IMR-90 (cell line): ENCODE measurements around the gene MEF2C. TPM values are rescaled to one million over a fixed set of nuclear protein-coding genes. Genes with fewer than 3 reads are reported as not detected.

ENCODE experiments used
- ATAC-seq: fragments of 200-7000 bp; cut with Tn5 transposase; 2 replicates; pipeline ENCODE4 v1.9.1; 2020; ENCODE audit warnings: low read depth, mild to moderate bottlenecking, moderate library complexity
- BruUV-seq: library from RNA; stranded (reverse); fragments of 400-500 nt; replicated peaks from 2 replicates; lab custom pipeline; 2021; lab: Mats Ljungman, UMichigan
- CTCF ChIA-PET: fragments of 300-600 bp; formaldehyde crosslinking; extraction: SDS; loops from one replicate; lab custom pipeline; 2021; ENCODE audit warnings: antibody characterized with exemption; lab: Yijun Ruan, JAX
- POLR2A ChIA-PET: fragments of 300-600 bp; sonication (Branson Sonifier 250); formaldehyde crosslinking; loops from one replicate; lab custom pipeline; 2022; ENCODE audit warnings: antibody characterized with exemption; ENCODE audit not compliant: unreplicated experiment; lab: Charles Lee
- DNase-seq: peaks from one replicate; pipeline ENCODE4 v3.0.0; 2013
- H2AFZ ChIP-seq: replicated peaks from 2 replicates; pipeline ENCODE3; 2013; ENCODE audit warnings: low read length, mild to moderate bottlenecking; ENCODE audit not compliant: poor library complexity
- H2AK5ac ChIP-seq: 2 replicates; pipeline ENCODE4 v1.6.1; 2013; ENCODE audit warnings: low read depth, low read length, inconsistent platforms
- H2AK9ac ChIP-seq: replicated peaks from 2 replicates; pipeline ENCODE3; 2013; ENCODE audit warnings: mild to moderate bottlenecking, low read depth, low read length, moderate library complexity; ENCODE audit not compliant: poor library complexity
- H2BK120ac ChIP-seq: 2 replicates; pipeline ENCODE4 v1.6.1; 2013; ENCODE audit warnings: low read depth, low read length, inconsistent platforms
- H2BK15ac ChIP-seq: 3 replicates; pipeline ENCODE4 v1.6.1; 2013; ENCODE audit warnings: low read depth, low read length, inconsistent platforms
- H2BK20ac ChIP-seq: 2 replicates; pipeline ENCODE4 v1.6.1; 2013; ENCODE audit warnings: low read depth, mild to moderate bottlenecking, inconsistent platforms, low read length, moderate library complexity
- H2BK5ac ChIP-seq: 2 replicates; pipeline ENCODE4 v1.6.1; 2013; ENCODE audit warnings: mild to moderate bottlenecking, low read depth, low read length, inconsistent platforms; ENCODE audit not compliant: poor library complexity, severe bottlenecking
- H3K14ac ChIP-seq: replicated peaks from 2 replicates; pipeline ENCODE4 v1.6.1; 2013; ENCODE audit warnings: low read depth, low read length, inconsistent platforms
- H3K18ac ChIP-seq: 2 replicates; pipeline ENCODE4 v1.6.1; 2013; ENCODE audit warnings: low read depth, low read length, control low read depth
- H3K23ac ChIP-seq: 2 replicates; pipeline ENCODE4 v1.6.1; 2013; ENCODE audit warnings: low read depth, low read length, inconsistent platforms
- H3K27ac ChIP-seq: 2 replicates; pipeline ENCODE4 v1.5.1; 2013; ENCODE audit warnings: mild to moderate bottlenecking, control low read depth, low read length; ENCODE audit not compliant: insufficient read depth
- H3K27me3 ChIP-seq: 2 replicates; pipeline ENCODE4 v1.6.1; 2013; ENCODE audit warnings: low read length; ENCODE audit not compliant: control insufficient read depth, insufficient read depth
- H3K36me3 ChIP-seq: 2 replicates; pipeline ENCODE4 v1.6.1; 2013; ENCODE audit warnings: low read length, mixed read lengths; ENCODE audit not compliant: control insufficient read depth, insufficient read depth
- H3K4ac ChIP-seq: 2 replicates; pipeline ENCODE4 v1.6.1; 2013; ENCODE audit warnings: low read depth, low read length, inconsistent platforms
- H3K4me1 ChIP-seq: 2 replicates; pipeline ENCODE4 v1.6.1; 2013; ENCODE audit warnings: low read length, mixed read lengths; ENCODE audit not compliant: control insufficient read depth, insufficient read depth
- H3K4me2 ChIP-seq: 2 replicates; pipeline ENCODE4 v1.6.1; 2013; ENCODE audit warnings: low read depth, mild to moderate bottlenecking, control low read depth, low read length, moderate library complexity
- H3K4me3 ChIP-seq: 2 replicates; pipeline ENCODE4 v1.5.1; 2013; ENCODE audit warnings: low read depth, mild to moderate bottlenecking, control low read depth, low read length, moderate library complexity; ENCODE audit not compliant: insufficient read depth
- H3K56ac ChIP-seq: 2 replicates; pipeline ENCODE4 v1.6.1; 2013; ENCODE audit warnings: low read length, inconsistent platforms; ENCODE audit not compliant: insufficient read depth; ENCODE audit errors: extremely low read depth
- H3K79me1 ChIP-seq, 2 experiments: 2 replicates each; pipeline ENCODE4 v1.6.1; 2013; ENCODE audit warnings: low read length in 2 of 2, inconsistent platforms in 1 of 2, low read depth in 1 of 2
- H3K9ac ChIP-seq: 2 replicates; pipeline ENCODE4 v1.6.1; 2013; ENCODE audit warnings: low read depth, low read length, control low read depth
- H3K9me1 ChIP-seq: 2 replicates; pipeline ENCODE4 v1.6.1; 2013; ENCODE audit warnings: low read length, inconsistent platforms; ENCODE audit not compliant: insufficient read depth
- H3K9me3 ChIP-seq: 2 replicates; pipeline ENCODE4 v1.6.1; 2013; ENCODE audit warnings: low read length; ENCODE audit not compliant: control insufficient read depth, insufficient read depth
- H4K20me1 ChIP-seq: 2 replicates; pipeline ENCODE4 v1.6.1; 2013; ENCODE audit warnings: low read length, inconsistent platforms; ENCODE audit not compliant: insufficient read depth
- H4K5ac ChIP-seq: 2 replicates; pipeline ENCODE4 v1.6.1; 2013; ENCODE audit warnings: mild to moderate bottlenecking, low read depth, low read length, control low read depth
- H4K8ac ChIP-seq, 2 experiments: 2 replicates each; pipeline ENCODE4 v1.6.1; 2013; ENCODE audit warnings: low read depth in 2 of 2, low read length in 2 of 2, control low read depth in 1 of 2, inconsistent platforms in 1 of 2
- H4K91ac ChIP-seq: 2 replicates; pipeline ENCODE4 v1.6.1; 2013; ENCODE audit warnings: low read depth, low read length, inconsistent platforms; ENCODE audit not compliant: insufficient read depth
- MAFK ChIP-seq: IDR thresholded peaks from 2 replicates; pipeline ENCODE4 v1.6.1; 2012; ENCODE audit warnings: low read depth, low read length, improper control_type of control experiment
- NFE2L2 ChIP-seq: fragments of 150-350 bp; IDR thresholded peaks from 2 replicates; pipeline ENCODE4 v1.6.1; 2016; ENCODE audit warnings: low read depth, mild to moderate bottlenecking, low read length
- WGBS, 2 experiments: methylation state at CpG; one replicate each; pipeline versions ENCODE4 v1.1.5 to v1.1.7; 2013; ENCODE audit warnings: missing lambda C conversion rate in 2 of 2; ENCODE audit not compliant: insufficient read length in 1 of 2; ENCODE audit errors: extremely low coverage in 2 of 2; 5-methylcytosine and 5-hydroxymethylcytosine counted together
- dilution Hi-C: fragments of 300-500 bp; cut with HindIII; formaldehyde crosslinking; loops from one replicate; pipeline ENCODE4 v1.14.3; 2018; ENCODE audit warnings: low sequenced_read_pairs; ENCODE audit not compliant: unreplicated experiment
- in situ Hi-C: fragments of 300-500 bp; cut with MboI; formaldehyde crosslinking; loops from 3 replicates; pipeline ENCODE4 v1.14.3; 2019; ENCODE audit warnings: low sequenced_read_pairs, inconsistent platforms, mixed read lengths
- intact Hi-C: fragments of 100-400 bp; cut with micrococcal nuclease; formaldehyde crosslinking; loops from 2 replicates; pipeline ENCODE4 v1.10.0; 2022
- polyA plus RNA-seq, 3 experiments: library from polyadenylated mRNA; depleted of rRNA; stranded (reverse); fragments of >200 nt; gene quantifications; 2 replicates each; pipeline ENCODE4 v1.2.3, GENCODE V29; 2012; ENCODE audit warnings: low replicate concordance in 1 of 3
- total RNA-seq: library from RNA; depleted of rRNA; stranded (reverse); fragments of >200 nt; gene quantifications from 2 replicates; pipeline ENCODE4 v1.2.3, GENCODE V29; 2012
- TF ChIP-seq, protein P1 (sequence below): fragments of 150-350 bp; IDR thresholded peaks from 2 replicates; pipeline ENCODE4 v1.6.1; 2017; ENCODE audit warnings: mild to moderate bottlenecking, antibody characterized with exemption, low read length, low read depth

Gene MEF2C
- total and polyA plus RNA-seq, 2 of the 4 experiments (the other 2 are of a cell fraction), result 1.5 to 6.8 TPM

DNA sequence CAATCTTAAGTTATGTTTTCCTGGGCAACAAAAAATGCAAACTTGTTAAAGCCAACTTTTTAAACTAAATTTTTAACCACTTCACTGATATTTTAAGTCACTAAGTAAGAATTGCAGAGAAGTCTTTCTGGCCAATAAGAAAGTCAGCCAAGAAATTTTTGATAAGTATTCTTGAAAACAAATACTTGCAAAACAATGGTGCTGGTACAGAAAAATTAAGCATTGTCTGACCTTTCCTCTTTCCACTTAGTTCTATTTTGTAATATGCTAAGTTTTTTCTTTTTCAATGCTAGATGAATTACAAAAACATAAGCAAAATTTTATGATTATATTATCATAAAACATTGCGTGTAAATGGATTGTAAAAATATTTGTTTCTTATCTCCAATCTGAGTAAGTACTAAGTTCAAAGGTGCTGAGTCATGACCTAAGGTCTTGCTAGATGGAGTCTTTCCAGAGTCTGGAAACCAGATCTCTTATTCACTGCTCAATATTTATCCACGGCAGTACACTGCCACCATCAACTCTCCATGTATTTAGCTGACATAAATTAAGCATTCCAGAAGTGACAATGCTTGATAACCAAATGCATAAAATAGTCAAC, 139.7 kb downstream of the MEF2C start:
- POLR2A ChIA-PET, result no interaction called here
- in situ Hi-C loops, result no loop called here
- dilution Hi-C loops, result no loop called here

More for the DNA sequence above, 139.7 kb downstream of the MEF2C start:
- no peaks in the 10 kb centered on the region for H3K4me1 ChIP-seq
- TF ChIP-seq NFE2L2, result peak; percentile 78
- peak; percentile 73 for TF ChIP-seq MAFK
- TF ChIP-seq, protein P1, sequence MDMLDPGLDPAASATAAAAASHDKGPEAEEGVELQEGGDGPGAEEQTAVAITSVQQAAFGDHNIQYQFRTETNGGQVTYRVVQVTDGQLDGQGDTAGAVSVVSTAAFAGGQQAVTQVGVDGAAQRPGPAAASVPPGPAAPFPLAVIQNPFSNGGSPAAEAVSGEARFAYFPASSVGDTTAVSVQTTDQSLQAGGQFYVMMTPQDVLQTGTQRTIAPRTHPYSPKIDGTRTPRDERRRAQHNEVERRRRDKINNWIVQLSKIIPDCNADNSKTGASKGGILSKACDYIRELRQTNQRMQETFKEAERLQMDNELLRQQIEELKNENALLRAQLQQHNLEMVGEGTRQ, result no peak
- H2BK5ac ChIP-seq, result no peak overlapping the region
- no peak overlapping the region for H4K5ac ChIP-seq
- DNase-seq, result peak; percentile 20
- no peak; the same call in 1 of the 2 replicates for ATAC-seq
- H3K27me3 ChIP-seq, result no peaks in the 10 kb centered on the region
- H3K79me1 ChIP-seq, result no peaks in the 10 kb centered on the region
- H3K9me1 ChIP-seq, result no peaks in the 10 kb centered on the region
- H3K9ac ChIP-seq, result no peak overlapping the region
- H3K27ac ChIP-seq, result no peak overlapping the region
- H3K4ac ChIP-seq, result no peak overlapping the region
- no peak overlapping the region for H4K91ac ChIP-seq
- H2AK5ac ChIP-seq, result no peak overlapping the region
- H3K4me2 ChIP-seq, result no peak overlapping the region
- H3K36me3 ChIP-seq, result no peaks in the 10 kb centered on the region
- H3K56ac ChIP-seq, result no peak overlapping the region
- no CpG with 5 or more reads among the region's 2 CpGs for WGBS, 2 experiments
- H4K8ac ChIP-seq, result no peak overlapping the region
- no peak overlapping the region for H2BK20ac ChIP-seq
- H2BK120ac ChIP-seq, result no peak overlapping the region
- no peak overlapping the region for H2AFZ ChIP-seq
- H3K14ac ChIP-seq, result no peak overlapping the region
- H3K18ac ChIP-seq, result no peak overlapping the region
- CTCF ChIA-PET, result interaction anchor here (1.2 kb wide), 1 partner anchor 9 kb away, joined by 3 read pairs; no protein-coding TSS in a partner anchor
- H3K9me3 ChIP-seq, result no peaks in the 10 kb centered on the region
- H3K4me3 ChIP-seq, result no peak overlapping the region
- intact Hi-C loops, result no loop called here
- no peak overlapping the region for H2AK9ac ChIP-seq
- BruUV-seq, result no TSS peak
- H3K23ac ChIP-seq, result no peak overlapping the region
- H2BK15ac ChIP-seq, result no peak overlapping the region
- no peaks in the 10 kb centered on the region for H4K20me1 ChIP-seq
